DOHH2 (cell line): ENCODE measurements around the gene ROS1.

Experiments
- EZH2phosphoT487 ChIP-seq: fragments of 200-600 bp; sonication (generic); IDR thresholded peaks from 2 replicates; pipeline ENCODE4 v1.6.1; 2017; ENCODE audit warnings: borderline replicate concordance, mild to moderate bottlenecking, antibody characterized with exemption, low read length, moderate library complexity, mixed read lengths
- TF ChIP-seq, protein P1 (sequence below): fragments of 200-600 bp; sonication (generic); IDR thresholded peaks from one replicate; pipeline ENCODE4 v1.5.1; 2014; ENCODE audit warnings: antibody characterized with exemption, mild to moderate bottlenecking, low read depth, low read length; ENCODE audit not compliant: poor library complexity, severe bottlenecking

- TF ChIP-seq, protein P1, sequence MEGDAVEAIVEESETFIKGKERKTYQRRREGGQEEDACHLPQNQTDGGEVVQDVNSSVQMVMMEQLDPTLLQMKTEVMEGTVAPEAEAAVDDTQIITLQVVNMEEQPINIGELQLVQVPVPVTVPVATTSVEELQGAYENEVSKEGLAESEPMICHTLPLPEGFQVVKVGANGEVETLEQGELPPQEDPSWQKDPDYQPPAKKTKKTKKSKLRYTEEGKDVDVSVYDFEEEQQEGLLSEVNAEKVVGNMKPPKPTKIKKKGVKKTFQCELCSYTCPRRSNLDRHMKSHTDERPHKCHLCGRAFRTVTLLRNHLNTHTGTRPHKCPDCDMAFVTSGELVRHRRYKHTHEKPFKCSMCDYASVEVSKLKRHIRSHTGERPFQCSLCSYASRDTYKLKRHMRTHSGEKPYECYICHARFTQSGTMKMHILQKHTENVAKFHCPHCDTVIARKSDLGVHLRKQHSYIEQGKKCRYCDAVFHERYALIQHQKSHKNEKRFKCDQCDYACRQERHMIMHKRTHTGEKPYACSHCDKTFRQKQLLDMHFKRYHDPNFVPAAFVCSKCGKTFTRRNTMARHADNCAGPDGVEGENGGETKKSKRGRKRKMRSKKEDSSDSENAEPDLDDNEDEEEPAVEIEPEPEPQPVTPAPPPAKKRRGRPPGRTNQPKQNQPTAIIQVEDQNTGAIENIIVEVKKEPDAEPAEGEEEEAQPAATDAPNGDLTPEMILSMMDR = no peak
- no peak for TF ChIP-seq EZH2phosphoT487
Measured at GRCh38 chr6:117464700-117465099, 39.0 kb upstream of the ROS1 start.
